ENCODE results near the gene SGCD.

- TF ChIP-seq POLR2AphosphoS5 (IDR thresholded peaks at IDR 0.05; ENCODE audit: low read depth) (no peak), CTCF (IDR thresholded peaks at IDR 0.05; ENCODE audit: insufficient read depth, low read length) (no peak), GABPA (IDR thresholded peaks at IDR 0.05; ENCODE audit: low read depth) (no peak), REST (IDR thresholded peaks at IDR 0.05; ENCODE audit: insufficient replicate concordance, low read depth) (no peak)
Observed at GRCh38 chr5:156314416-156314815, 12.5 kb upstream of the SGCD start.
